ENCODE data around the gene MYH10.

Gene MYH10

GRCh38 chr17:8609910-8610309 lies 20.6 kb downstream of the MYH10 start:
- DNase-seq (ENCODE audit: low read depth, low spot score) = no peak

- DNase-seq (ENCODE audit: low read depth, low spot score) = no peak
Measured at GRCh38 chr17:8608001-8608400, 22.5 kb downstream of the MYH10 start.

GRCh38 chr17:8606401-8606800 lies 24.1 kb downstream of the MYH10 start:
- DNase-seq (ENCODE audit: low read depth, low spot score) = no peak

- DNase-seq (ENCODE audit: low read depth, low spot score) = no peak
Measured at GRCh38 chr17:8602679-8603078, 27.8 kb downstream of the MYH10 start.

GRCh38 chr17:8599351-8600011 lies 31.0 kb downstream of the MYH10 start:
- no peak for DNase-seq (ENCODE audit: low read depth, low spot score)

- no peak for DNase-seq (ENCODE audit: low read depth, low spot score)
Measured at GRCh38 chr17:8598913-8599312, 31.6 kb downstream of the MYH10 start.

- DNase-seq (ENCODE audit: low read depth, low spot score) = no peak
Measured at GRCh38 chr17:8593830-8594229, 36.7 kb downstream of the MYH10 start.

- no peak for DNase-seq (ENCODE audit: low read depth, low spot score)
Measured at GRCh38 chr17:8593276-8593675, 37.2 kb downstream of the MYH10 start.

GRCh38 chr17:8588877-8589554 lies 41.5 kb downstream of the MYH10 start:
- no peak for DNase-seq (ENCODE audit: low read depth, low spot score)

GRCh38 chr17:8586766-8587165 lies 43.8 kb downstream of the MYH10 start:
- DNase-seq (ENCODE audit: low read depth, low spot score) = no peak

- DNase-seq (ENCODE audit: low read depth, low spot score) = no peak
Measured at GRCh38 chr17:8585911-8586310, 44.6 kb downstream of the MYH10 start.

GRCh38 chr17:8583954-8584353 lies 46.6 kb downstream of the MYH10 start:
- DNase-seq (ENCODE audit: low read depth, low spot score) = no peak

GRCh38 chr17:8580952-8581658 lies 49.4 kb downstream of the MYH10 start:
- DNase-seq (ENCODE audit: low read depth, low spot score) = no peak

- DNase-seq (ENCODE audit: low read depth, low spot score) = no peak
Measured at GRCh38 chr17:8577868-8578267, 52.7 kb downstream of the MYH10 start.

- no peak for DNase-seq (ENCODE audit: low read depth, low spot score)
Measured at GRCh38 chr17:8576559-8577294, 53.8 kb downstream of the MYH10 start.

GRCh38 chr17:8574687-8575086 lies 55.8 kb downstream of the MYH10 start:
- DNase-seq (ENCODE audit: low read depth, low spot score) = no peak

GRCh38 chr17:8572764-8573163 lies 57.8 kb downstream of the MYH10 start:
- no peak for DNase-seq (ENCODE audit: low read depth, low spot score)

GRCh38 chr17:8563981-8564602 lies 66.4 kb downstream of the MYH10 start:
- no peak for DNase-seq (ENCODE audit: low read depth, low spot score)

- DNase-seq (ENCODE audit: low read depth, low spot score) = no peak
Measured at GRCh38 chr17:8563024-8563776, 67.3 kb downstream of the MYH10 start.

GRCh38 chr17:8558144-8558543 lies 72.4 kb downstream of the MYH10 start:
- DNase-seq (ENCODE audit: low read depth, low spot score) = no peak

Data from activated naive CD8-positive, alpha-beta T cell treated with anti-CD3 and anti-CD28 coated beads, Interleukin-2, amount 50 U/mL, for 16 hours (primary cell).